Natural killer cell treated with Interleukin-12 subunit alpha and Interleukin-12 subunit beta and Interleukin-15 and Interleukin-18, amount 100 ng/mL, for 72 hours (primary cell): ENCODE results near the gene VIT. TPM values are rescaled to one million over a fixed set of nuclear protein-coding genes. Genes with fewer than 3 reads are reported as not detected.

ENCODE experiments used
- ATAC-seq, 2 donors: fragments of 150-1000 bp; cut with Tn5 transposase in 1 of 2; sonication (Bioruptor Pico), chemical (Tn5 transposase) in 1 of 2; 2 replicates each; pipeline ENCODE4 v1.10.0; 2021
- DNase-seq: peaks from one replicate; pipeline ENCODE4 v3.0.0; 2022; ENCODE audit warnings: low spot score
- H3K27ac Mint-ChIP-seq, 2 donors: 1 replicate in 1 of 2; 2 replicates in 1 of 2; pipeline ENCODE4 v1.8.0; 2022; ENCODE audit warnings: mixed read lengths in 2 of 2, mild to moderate bottlenecking in 1 of 2, moderate library complexity in 1 of 2
- H3K27me3 Mint-ChIP-seq, 2 donors: 1 replicate in 1 of 2; 2 replicates in 1 of 2; pipeline ENCODE4 v1.8.0; 2022; ENCODE audit warnings: mixed read lengths in 2 of 2
- H3K36me3 Mint-ChIP-seq: one replicate; pipeline ENCODE4 v1.8.0; 2022; ENCODE audit warnings: mixed read lengths
- H3K4me1 Mint-ChIP-seq, 2 donors: 1 replicate in 1 of 2; 2 replicates in 1 of 2; pipeline ENCODE4 v1.8.0; 2022; ENCODE audit warnings: low read depth in 2 of 2, mixed read lengths in 2 of 2, mild to moderate bottlenecking in 1 of 2
- H3K4me3 Mint-ChIP-seq: one replicate; pipeline ENCODE4 v1.8.0; 2022; ENCODE audit warnings: mixed read lengths
- H3K9me3 Mint-ChIP-seq: 2 replicates; pipeline ENCODE4 v1.8.0; 2022; ENCODE audit warnings: mixed read lengths
- total RNA-seq, 2 donors: library from RNA; stranded (reverse); gene quantifications; one replicate each; pipeline ENCODE4 v1.2.3, GENCODE V29; 2022

Gene VIT
- total RNA-seq, 2 donors from 2014 or later: not detected

DNA sequence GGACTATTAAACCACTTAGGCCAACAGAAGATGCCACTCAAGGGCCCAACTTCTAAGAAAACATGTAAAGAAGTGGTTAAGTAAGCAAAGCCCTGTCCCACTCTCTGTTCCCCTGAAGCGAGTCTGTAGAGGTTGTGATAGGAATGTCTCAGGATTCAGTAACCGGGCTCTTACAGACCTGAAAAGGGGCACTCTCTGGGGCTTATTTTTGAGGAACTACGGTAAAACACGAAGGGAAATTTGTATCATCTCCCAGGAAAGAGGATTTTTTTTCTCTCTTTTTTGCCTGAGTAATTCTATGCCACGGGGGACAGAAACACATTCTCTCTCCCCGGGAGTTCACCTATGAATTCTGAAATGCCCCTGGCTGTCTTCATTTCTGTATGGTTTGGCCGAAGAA, 77.4 kb downstream of the VIT start:
- Mint-ChIP-seq H3K27ac (no peak overlapping the region), H3K4me1 (peaks cover 5 to 10% of the 10 kb centered on the region in 2 donors), H3K27me3 (peaks cover 10 to 23% of the 10 kb centered on the region in 2 donors), H3K9me3 (peaks cover 3% of the 10 kb centered on the region), H3K36me3 (no peaks in the 10 kb centered on the region), H3K4me3 (no peak overlapping the region)
- ATAC-seq (no peak), DNase-seq (no peak)

DNA sequence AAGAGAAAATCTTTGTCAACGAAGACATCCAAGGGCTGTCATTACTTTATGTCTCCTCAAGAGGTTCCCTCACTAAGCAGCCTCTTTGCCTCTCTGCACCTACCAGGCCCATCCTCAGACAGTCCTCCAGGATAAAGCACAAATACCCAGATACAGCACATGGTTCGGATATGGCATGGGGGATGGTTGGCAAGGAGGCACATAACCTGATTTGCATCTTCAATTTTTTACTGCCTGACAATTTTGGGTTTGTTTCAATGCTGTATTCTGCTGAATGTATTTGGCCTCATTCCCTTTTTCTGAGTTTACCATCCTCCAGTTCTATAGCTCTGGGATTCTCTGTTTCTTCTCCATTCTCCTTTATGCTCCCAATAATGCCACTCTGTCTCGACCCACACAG, 78.8 kb downstream of the VIT start:
- Mint-ChIP-seq H3K9me3 (peaks cover 3% of the 10 kb centered on the region), H3K4me1 (peaks cover 3 to 7% of the 10 kb centered on the region in 2 donors), H3K4me3 (no peak overlapping the region), H3K27me3 (peaks cover 7 to 18% of the 10 kb centered on the region in 2 donors), H3K27ac (no peak overlapping the region), H3K36me3 (no peaks in the 10 kb centered on the region)
- DNase-seq: no peak
- ATAC-seq: no peak

DNA sequence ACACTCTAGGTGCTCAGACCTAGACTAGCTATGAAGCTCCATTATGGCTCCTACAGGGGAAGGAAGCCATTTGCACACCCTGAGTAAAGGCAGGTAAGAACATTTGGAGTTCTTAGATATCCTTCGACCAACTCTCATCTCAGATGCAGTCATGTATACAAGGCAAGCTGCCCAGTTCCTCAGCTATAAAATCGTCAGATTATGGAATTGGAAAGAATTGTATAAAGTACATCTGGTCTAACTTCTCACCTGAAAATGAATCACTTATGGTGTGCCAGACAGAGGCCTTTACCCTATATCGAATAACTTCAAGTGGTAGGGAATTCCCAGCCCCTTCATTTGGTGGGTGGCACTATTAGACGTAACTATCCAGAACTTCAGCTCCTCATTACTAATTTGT, 79.3 kb downstream of the VIT start:
- Mint-ChIP-seq H3K27me3 (peaks cover 3 to 13% of the 10 kb centered on the region in 2 donors), H3K9me3 (no peaks in the 10 kb centered on the region), H3K4me1 (peaks cover 0 to 2% of the 10 kb centered on the region in 2 donors), H3K36me3 (no peaks in the 10 kb centered on the region), H3K4me3 (no peak overlapping the region), H3K27ac (no peak overlapping the region)
- DNase-seq (no peak), ATAC-seq (no peak)

DNA sequence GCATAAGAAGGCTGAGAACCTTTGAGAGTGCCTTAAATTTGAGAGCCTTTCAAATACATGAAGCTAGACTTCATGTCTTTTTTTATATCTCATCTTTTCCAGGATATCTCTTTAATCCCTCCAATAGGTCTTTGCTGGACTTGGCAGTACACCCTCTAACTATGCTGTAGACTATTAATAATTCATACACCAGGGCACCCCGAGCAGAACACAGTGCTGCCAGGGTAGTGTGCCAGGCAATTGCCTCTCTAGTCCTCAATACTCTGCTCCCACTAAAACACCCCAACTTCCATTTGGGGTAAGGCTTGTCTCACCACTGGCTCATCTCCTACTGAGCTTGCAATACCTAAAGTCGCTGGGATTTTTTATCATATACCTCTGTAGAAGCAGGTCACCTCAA, 80.8 kb downstream of the VIT start:
- Mint-ChIP-seq H3K9me3 (no peaks in the 10 kb centered on the region), H3K4me1 (no peaks in the 10 kb centered on the region), H3K4me3 (no peak overlapping the region), H3K27ac (no peak overlapping the region), H3K27me3 (peaks cover 3 to 11% of the 10 kb centered on the region in 2 donors), H3K36me3 (no peaks in the 10 kb centered on the region)
- DNase-seq (no peak), ATAC-seq (no peak)

DNA sequence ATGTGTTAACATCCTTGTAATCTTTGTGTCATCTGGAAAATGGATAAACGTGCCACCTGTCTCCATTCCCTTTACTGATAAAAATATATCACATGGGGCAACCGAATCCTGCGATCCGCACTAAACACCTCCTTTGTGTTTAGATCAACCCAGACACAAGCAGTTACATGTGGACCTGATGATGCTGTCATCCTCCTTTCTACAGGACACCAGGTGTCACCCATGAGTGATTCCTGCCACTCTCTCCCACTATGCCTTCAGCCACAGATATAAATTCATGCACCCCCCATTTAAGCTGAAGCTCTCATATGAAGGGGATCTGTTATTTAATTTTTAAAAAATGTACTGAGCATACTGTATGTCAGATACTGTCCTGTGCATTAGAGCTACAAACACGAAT, 81.3 kb downstream of the VIT start:
- ATAC-seq: no peak
- H3K4me3 Mint-ChIP-seq: no peak overlapping the region
- no peaks in the 10 kb centered on the region for H3K9me3 Mint-ChIP-seq

DNA sequence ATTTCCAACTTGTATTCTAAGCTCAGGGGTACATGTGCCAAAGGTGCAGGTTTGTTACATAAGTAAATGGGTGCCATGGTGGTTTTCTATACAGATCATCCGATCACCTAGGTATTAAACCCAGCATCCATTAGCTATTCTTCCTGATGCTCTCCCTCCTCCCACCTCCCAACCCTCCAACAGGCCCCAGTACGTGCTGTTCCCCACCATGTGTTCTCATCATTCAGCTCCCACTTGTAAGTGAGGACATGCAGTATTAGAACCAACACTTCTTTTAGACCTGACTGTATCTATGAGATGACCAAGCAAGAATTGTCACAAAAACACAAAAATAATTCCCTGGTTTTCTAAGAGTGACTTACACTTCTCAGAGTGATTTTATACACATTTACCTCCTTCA, 83.0 kb downstream of the VIT start:
- peaks cover 6 to 12% of the 10 kb centered on the region in 2 donors for H3K27me3 Mint-ChIP-seq
- H3K27ac Mint-ChIP-seq: no peak overlapping the region
- ATAC-seq: no peak
- peaks cover 3 to 6% of the 10 kb centered on the region in 2 donors for H3K4me1 Mint-ChIP-seq
- H3K4me3 Mint-ChIP-seq: no peak overlapping the region
- no peaks in the 10 kb centered on the region for H3K9me3 Mint-ChIP-seq
- H3K36me3 Mint-ChIP-seq: no peaks in the 10 kb centered on the region
- DNase-seq: no peak

More for the DNA sequence above, 81.3 kb downstream of the VIT start:
- H3K27me3 Mint-ChIP-seq: peaks cover 1 to 8% of the 10 kb centered on the region in 2 donors
- H3K4me1 Mint-ChIP-seq: no peaks in the 10 kb centered on the region
- no peak overlapping the region for H3K27ac Mint-ChIP-seq
- H3K36me3 Mint-ChIP-seq: no peaks in the 10 kb centered on the region
- no peak for DNase-seq

DNA sequence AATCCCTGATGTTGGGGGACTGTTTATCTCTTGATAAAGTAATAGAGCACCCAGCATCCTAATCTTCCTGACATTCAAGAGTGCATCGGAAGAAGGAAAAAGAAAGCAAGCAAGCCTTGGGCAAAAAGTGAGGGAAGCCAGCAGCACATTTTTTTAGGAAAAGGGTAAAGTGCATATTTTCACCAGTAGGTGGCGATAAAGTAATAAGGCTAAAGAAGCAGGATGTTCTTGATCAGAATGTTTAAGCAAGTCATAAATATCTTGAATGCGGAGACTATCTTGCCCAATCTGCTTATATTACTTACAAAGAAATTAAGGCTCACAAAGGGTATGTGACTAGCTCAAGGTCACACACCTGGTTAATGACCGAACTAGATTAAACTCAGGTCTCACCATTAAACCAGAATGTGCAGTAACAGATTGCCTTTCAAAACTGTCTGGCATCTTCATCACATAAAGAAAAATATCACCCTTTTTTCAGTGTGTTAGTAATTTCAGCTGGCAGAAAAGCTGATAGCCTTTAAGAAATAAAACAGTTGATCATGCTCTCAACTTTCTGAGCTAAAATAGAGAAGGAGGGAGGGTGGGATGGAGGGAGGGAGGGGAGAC, 83.8 kb downstream of the VIT start:
- H3K4me3 Mint-ChIP-seq: no peak overlapping the region
- peaks cover 6 to 11% of the 10 kb centered on the region in 2 donors for H3K4me1 Mint-ChIP-seq
- ATAC-seq (no peak), DNase-seq (no peak)
- no peaks in the 10 kb centered on the region for H3K36me3 Mint-ChIP-seq
- no peak overlapping the region for H3K27ac Mint-ChIP-seq
- H3K9me3 Mint-ChIP-seq: no peaks in the 10 kb centered on the region
- H3K27me3 Mint-ChIP-seq: peaks cover 6 to 12% of the 10 kb centered on the region in 2 donors

DNA sequence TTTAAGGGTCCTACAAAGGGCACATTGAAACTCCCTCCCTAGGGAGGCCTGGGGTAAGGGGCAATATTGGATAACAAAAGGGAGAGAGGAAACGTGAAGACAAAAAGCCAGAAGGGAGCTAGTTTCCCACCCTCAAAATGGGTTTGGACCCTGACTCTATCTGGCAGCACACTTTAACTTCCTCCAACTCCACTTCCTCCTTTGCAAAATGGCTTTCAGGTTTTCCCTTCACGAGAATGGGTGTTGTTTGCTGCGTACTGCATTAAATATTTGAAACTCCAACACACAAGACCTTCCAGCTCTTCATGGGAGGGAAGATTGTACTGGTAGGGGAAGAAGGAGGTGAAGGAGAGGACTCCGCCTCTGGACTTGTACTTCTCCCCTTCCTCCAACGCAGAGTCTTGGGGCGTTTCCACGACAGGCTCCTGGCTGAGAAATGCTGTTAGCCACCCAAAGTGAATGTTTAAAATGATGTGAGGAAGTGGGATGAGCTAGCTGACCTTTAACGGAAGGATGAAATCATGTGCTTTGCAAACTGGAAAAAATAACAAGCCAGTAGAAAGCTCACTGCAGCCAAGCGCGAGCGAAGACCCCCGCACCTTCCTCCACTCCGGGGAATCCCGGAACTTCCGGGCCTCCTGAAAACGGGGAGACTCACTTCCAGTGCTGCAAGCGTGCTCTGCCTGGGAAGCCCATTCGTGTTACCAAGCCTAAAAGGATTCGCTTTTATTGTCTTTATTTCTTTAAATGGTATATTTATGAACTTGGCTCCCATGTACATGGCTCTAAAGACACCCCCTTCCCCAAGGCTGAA, 85.6 kb downstream of the VIT start:
- no peaks in the 10 kb centered on the region for H3K9me3 Mint-ChIP-seq
- ATAC-seq: no peak
- DNase-seq: no peak
- H3K27me3 Mint-ChIP-seq: peaks cover 6 to 8% of the 10 kb centered on the region in 2 donors
- no peaks in the 10 kb centered on the region for H3K36me3 Mint-ChIP-seq
- H3K4me1 Mint-ChIP-seq: peaks cover 6 to 15% of the 10 kb centered on the region in 2 donors
- H3K4me3 Mint-ChIP-seq: no peak overlapping the region
- no peak overlapping the region for H3K27ac Mint-ChIP-seq

DNA sequence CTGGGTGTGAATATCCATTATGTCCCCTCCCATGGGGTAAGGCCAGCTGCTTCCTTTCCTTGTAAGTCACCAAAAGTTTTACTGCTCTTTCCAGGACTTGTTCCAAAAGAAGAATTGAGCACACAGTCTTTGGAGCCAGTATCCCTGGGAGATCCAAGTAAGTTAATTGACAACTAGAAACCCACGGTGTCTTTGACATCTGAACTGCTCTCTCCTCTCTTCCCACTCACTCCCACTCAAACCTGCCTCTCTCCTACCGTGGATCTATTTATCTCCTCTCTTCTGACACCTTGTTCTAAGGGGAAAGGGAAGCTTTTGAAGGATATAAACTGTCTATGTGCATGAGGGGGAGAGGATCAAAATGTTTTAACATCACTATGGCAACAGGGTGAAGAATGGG, 86.7 kb downstream of the VIT start:
- no peak for DNase-seq
- Mint-ChIP-seq H3K27me3 (peaks cover 6 to 8% of the 10 kb centered on the region in 2 donors), H3K36me3 (no peaks in the 10 kb centered on the region), H3K9me3 (no peaks in the 10 kb centered on the region), H3K4me3 (no peak overlapping the region), H3K4me1 (peaks cover 6 to 15% of the 10 kb centered on the region in 2 donors), H3K27ac (no peak overlapping the region)
- ATAC-seq: no peak

DNA sequence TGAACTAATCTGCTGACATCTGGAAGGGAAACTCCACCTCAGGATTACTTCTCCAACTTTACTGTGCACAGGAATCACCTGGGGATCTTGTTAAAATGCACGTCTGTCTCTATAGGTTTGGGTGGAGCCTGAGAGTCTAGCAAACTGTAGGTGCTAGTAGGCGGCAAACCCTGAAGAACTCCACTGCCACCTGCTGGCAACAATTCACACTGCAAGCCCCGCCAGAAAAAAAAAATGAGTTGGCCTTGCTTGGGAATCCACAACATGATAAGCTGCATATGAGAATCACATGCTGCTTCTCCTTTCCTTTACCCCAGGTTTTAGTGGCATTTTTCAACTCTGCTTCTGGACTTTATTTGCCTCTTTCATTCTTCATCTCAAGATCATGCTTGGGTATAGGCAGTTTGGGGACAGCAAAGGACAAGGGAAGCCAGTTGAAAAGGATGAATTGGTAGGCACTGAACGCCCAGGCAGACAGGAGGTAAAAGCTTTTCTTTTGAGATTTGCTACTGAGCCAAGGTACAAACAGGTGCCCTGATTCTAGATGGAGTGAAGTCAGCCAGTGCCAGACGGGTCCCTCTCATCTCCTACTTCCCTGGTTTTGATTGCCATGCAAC, 88.8 kb downstream of the VIT start:
- H3K27ac Mint-ChIP-seq: no peak overlapping the region
- ATAC-seq (peak; percentile 79 to 80), DNase-seq (peak; percentile 74)
- H3K4me3 Mint-ChIP-seq: no peak overlapping the region
- H3K9me3 Mint-ChIP-seq: no peaks in the 10 kb centered on the region
- peaks cover 20 to 28% of the 10 kb centered on the region in 2 donors for H3K4me1 Mint-ChIP-seq
- H3K36me3 Mint-ChIP-seq: no peaks in the 10 kb centered on the region
- H3K27me3 Mint-ChIP-seq: peaks cover 6 to 8% of the 10 kb centered on the region in 2 donors

DNA sequence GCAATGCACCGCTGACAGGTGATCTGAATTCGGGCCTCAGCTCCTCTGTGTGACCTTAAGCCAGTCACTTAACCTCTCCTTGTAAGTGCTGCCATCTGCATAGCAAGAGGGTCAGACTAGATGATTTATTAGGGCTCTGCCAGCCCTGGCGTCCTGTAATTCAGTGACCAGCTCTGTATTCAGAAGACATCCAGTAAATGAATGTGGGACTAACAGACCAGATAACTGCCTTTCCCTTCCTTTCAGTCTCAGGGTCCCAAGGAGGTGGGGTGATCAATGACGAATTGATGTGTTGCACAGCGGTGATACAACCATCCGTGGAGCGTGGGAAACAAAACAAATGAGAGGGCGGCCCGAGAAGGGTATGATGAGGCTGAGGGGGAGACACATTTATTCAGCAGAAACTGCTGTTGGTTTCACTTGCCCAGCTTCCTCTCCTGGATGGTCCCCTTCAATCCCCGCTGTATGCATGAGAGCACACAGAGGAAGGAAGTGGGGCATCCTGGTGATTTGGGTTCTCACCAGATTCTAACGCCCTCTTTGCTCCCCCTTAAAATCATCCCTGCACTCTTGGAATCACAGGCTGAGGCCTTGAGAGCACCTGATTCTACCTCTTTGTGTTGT, 92.8 kb downstream of the VIT start:
- no peaks in the 10 kb centered on the region for H3K27me3 Mint-ChIP-seq
- no peak for DNase-seq
- H3K9me3 Mint-ChIP-seq: no peaks in the 10 kb centered on the region
- peak; percentile 18 to 52 for ATAC-seq
- peak overlapping the region; percentile 13 for H3K4me3 Mint-ChIP-seq
- H3K27ac Mint-ChIP-seq: peak overlapping the region in 1 of 2 donors; percentile 28
- H3K4me1 Mint-ChIP-seq: peaks cover 23 to 43% of the 10 kb centered on the region in 2 donors
- no peaks in the 10 kb centered on the region for H3K36me3 Mint-ChIP-seq

DNA sequence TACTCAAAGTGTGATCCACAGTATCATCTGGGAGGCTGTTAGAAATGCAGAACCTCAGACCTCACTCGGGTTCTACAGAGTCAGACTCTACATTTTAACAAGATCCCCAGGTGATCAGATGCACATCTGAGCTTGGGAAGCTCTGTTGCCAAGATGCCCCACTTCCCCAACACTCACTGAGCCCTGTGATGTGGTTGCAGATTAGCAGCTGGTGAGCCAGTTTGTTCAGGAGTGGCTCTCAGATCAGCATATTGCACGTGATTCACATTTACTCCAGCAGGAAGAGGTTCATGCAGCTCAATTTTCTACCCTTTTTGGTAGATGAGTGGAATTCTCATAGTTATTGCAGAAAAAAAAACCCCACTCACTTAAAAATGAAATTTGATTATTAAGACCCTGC, 96.4 kb downstream of the VIT start:
- ATAC-seq (no peak), DNase-seq (no peak)
- H3K4me3 Mint-ChIP-seq: no peak overlapping the region
- H3K36me3 Mint-ChIP-seq: no peaks in the 10 kb centered on the region
- peaks cover 33 to 48% of the 10 kb centered on the region in 2 donors for H3K4me1 Mint-ChIP-seq
- H3K27ac Mint-ChIP-seq: peak overlapping the region in 1 of 2 donors; percentile 28
- no peaks in the 10 kb centered on the region for H3K27me3 Mint-ChIP-seq
- H3K9me3 Mint-ChIP-seq: peaks cover 3% of the 10 kb centered on the region

DNA sequence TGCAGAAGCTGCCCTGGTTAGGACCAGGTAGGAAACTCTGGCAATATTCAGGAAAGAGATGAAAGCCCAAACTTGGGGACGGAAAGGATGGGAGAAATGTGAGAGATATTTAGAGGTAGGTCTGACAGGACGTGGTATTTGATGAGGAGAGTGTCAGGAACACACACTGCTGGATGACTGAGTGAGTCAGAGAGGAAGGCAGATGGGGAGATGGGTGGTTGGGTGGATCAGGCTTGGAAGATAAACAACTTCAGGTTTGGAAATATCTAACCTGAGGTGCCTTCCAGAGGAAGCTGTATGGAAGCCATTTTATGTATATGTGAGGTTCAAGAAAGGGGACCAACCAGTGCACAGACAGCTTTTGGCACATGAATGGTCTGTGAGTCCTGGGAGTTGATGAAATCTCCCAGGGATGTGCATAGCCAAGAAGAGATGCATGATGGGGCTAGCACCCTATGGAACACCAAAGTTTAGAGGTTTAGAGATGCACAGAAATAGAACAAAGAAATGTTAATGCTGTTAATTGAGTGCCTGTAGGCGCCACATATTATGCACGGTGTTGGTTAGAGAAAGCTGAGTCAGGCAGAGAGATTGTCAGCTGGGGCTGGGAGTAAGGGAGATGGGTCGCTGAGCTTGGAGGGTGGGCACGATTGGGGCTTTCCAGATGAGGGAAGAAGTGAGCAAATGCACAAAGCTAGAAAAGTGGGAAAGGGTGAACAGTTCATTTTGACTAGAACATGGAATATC, 101.0 kb downstream of the VIT start:
- ATAC-seq: no peak
- Mint-ChIP-seq H3K27ac (peak overlapping the region; percentile 27 to 42), H3K4me1 (peaks cover 32 to 55% of the 10 kb centered on the region in 2 donors)

More for the DNA sequence above, 101.0 kb downstream of the VIT start:
- Mint-ChIP-seq H3K9me3 (peaks cover 3% of the 10 kb centered on the region), H3K36me3 (no peaks in the 10 kb centered on the region), H3K27me3 (no peaks in the 10 kb centered on the region), H3K4me3 (peak overlapping the region; percentile 29)
- no peak for DNase-seq
